GM23338 (cell line): ENCODE data around the gene MIER2. TPM values are rescaled to one million over a fixed set of nuclear protein-coding genes. Genes with fewer than 3 reads are reported as not detected.

Experiments used
- ATAC-seq: fragments of 200-7000 bp; cut with Tn5 transposase; 3 replicates; pipeline ENCODE4 v1.9.1; 2020
- DNase-seq: peaks from one replicate; pipeline ENCODE4 v3.0.0-alpha.2; 2015; ENCODE audit warnings: low spot score
- H2AFZ ChIP-seq: fragments of 200-600 bp; sonication (generic); 2 replicates; pipeline ENCODE4 v1.8.0; 2016; ENCODE audit warnings: antibody characterized with exemption, mild to moderate bottlenecking, moderate library complexity
- H3F3A ChIP-seq: fragments of 200-600 bp; sonication (generic); replicated peaks from 2 replicates; pipeline ENCODE4 v1.8.0; 2017; ENCODE audit warnings: antibody characterized with exemption, mixed run types, low read depth
- H3K27ac ChIP-seq: fragments of 200-600 bp; sonication (generic); 2 replicates; pipeline ENCODE4 v1.6.1; 2016; ENCODE audit warnings: low read depth
- H3K27me3 ChIP-seq: fragments of 200-600 bp; sonication (generic); 2 replicates; pipeline ENCODE4 v1.8.0; 2016; ENCODE audit warnings: mild to moderate bottlenecking, mixed run types, moderate library complexity; ENCODE audit not compliant: insufficient read depth
- H3K36me3 ChIP-seq: fragments of 200-600 bp; sonication (generic); 2 replicates; pipeline ENCODE4 v1.8.0; 2016; ENCODE audit warnings: mild to moderate bottlenecking; ENCODE audit not compliant: insufficient read depth
- H3K4me1 ChIP-seq: fragments of 200-600 bp; sonication (generic); 2 replicates; pipeline ENCODE4 v1.8.0; 2016; ENCODE audit warnings: mild to moderate bottlenecking, moderate library complexity; ENCODE audit not compliant: insufficient read depth
- H3K4me2 ChIP-seq: fragments of 200-600 bp; sonication (generic); 2 replicates; pipeline ENCODE4 v1.7.1; 2017; ENCODE audit warnings: mixed run types
- H3K4me3 ChIP-seq: fragments of 200-600 bp; sonication (generic); 2 replicates; pipeline ENCODE4 v1.6.1; 2016; ENCODE audit warnings: mixed run types
- H3K79me2 ChIP-seq: fragments of 200-600 bp; sonication (generic); replicated peaks from 2 replicates; pipeline ENCODE4 v1.8.0; 2017; ENCODE audit warnings: mild to moderate bottlenecking; ENCODE audit not compliant: insufficient read depth
- H3K9me2 ChIP-seq: fragments of 200-600 bp; sonication (generic); 2 replicates; pipeline ENCODE4 v1.8.0; 2017; ENCODE audit not compliant: insufficient read depth
- H4K20me1 ChIP-seq: fragments of 200-600 bp; sonication (generic); replicated peaks from 2 replicates; pipeline ENCODE4 v1.8.0; 2017; ENCODE audit warnings: mild to moderate bottlenecking; ENCODE audit not compliant: insufficient read depth
- H3K27ac Mint-ChIP-seq: 2 replicates; pipeline ENCODE4 v1.8.0; 2020; ENCODE audit warnings: inconsistent platforms, mild to moderate bottlenecking, moderate library complexity, mixed read lengths
- H3K27me3 Mint-ChIP-seq: 3 replicates; pipeline ENCODE4 v1.8.0; 2022; ENCODE audit warnings: low read depth, mild to moderate bottlenecking, moderate library complexity, mixed read lengths, inconsistent platforms; ENCODE audit not compliant: insufficient read depth, poor library complexity
- H3K36me3 Mint-ChIP-seq: 3 replicates; pipeline ENCODE4 v1.8.0; 2021; ENCODE audit warnings: low read depth, mild to moderate bottlenecking, inconsistent platforms, moderate library complexity, mixed read lengths
- H3K4me1 Mint-ChIP-seq: 3 replicates; pipeline ENCODE4 v1.8.0; 2020; ENCODE audit warnings: mild to moderate bottlenecking, inconsistent platforms, mixed read lengths
- H3K4me3 Mint-ChIP-seq: 3 replicates; pipeline ENCODE4 v1.8.0; 2021; ENCODE audit warnings: moderate library complexity, mild to moderate bottlenecking, inconsistent platforms, mixed read lengths
- H3K9me3 Mint-ChIP-seq: 3 replicates; pipeline ENCODE4 v1.8.0; 2020; ENCODE audit warnings: moderate library complexity, mild to moderate bottlenecking, inconsistent platforms, mixed read lengths
- REST ChIP-seq: IDR thresholded peaks from one replicate; pipeline ENCODE4 v1.6.1; 2018; ENCODE audit warnings: antibody characterized with exemption; ENCODE audit not compliant: unreplicated experiment
- ZNF462 ChIP-seq: fragments of 250-450 bp; sonication (Bioruptor Pico); IDR thresholded peaks from 2 replicates; pipeline ENCODE4 v1.5.0; 2020; ENCODE audit warnings: mild to moderate bottlenecking, moderate library complexity
- polyA plus RNA-seq: library from polyadenylated mRNA; unstranded; fragments of >200 nt; fragmentation: Nextera tagmentation; extraction: Ambion mirVana; gene quantifications from 2 replicates; pipeline ENCODE4 v1.2.1, GENCODE V29; 2016
- total RNA-seq: library from RNA; depleted of rRNA; stranded (reverse); fragments of >200 nt; shearing (Covaris generic); gene quantifications from 2 replicates; pipeline ENCODE4 v1.2.3, GENCODE V29; 2014

The MIER2 gene
- total and polyA plus RNA-seq, 2 experiments from 2014 or later, result 30.2 to 37.9 TPM

- Histone ChIP-seq H3K27ac (no peak overlapping the region), H3F3A (no peaks in the 10 kb centered on the region), H3K9me2 (no peaks in the 10 kb centered on the region), H3K36me3 (peaks cover 24% of the 10 kb centered on the region), H3K4me1 (no peaks in the 10 kb centered on the region), H3K79me2 (peaks cover 52% of the 10 kb centered on the region), H4K20me1 (peaks cover 14% of the 10 kb centered on the region), H3K4me3 (no peak overlapping the region), H2AFZ (no peak overlapping the region), H3K4me2 (no peak overlapping the region), H3K27me3 (no peaks in the 10 kb centered on the region)
- ATAC-seq (no peak), DNase-seq (no peak)
- Mint-ChIP-seq H3K27ac (no peak overlapping the region), H3K4me3 (no peak overlapping the region), H3K9me3 (peaks cover 23% of the 10 kb centered on the region), H3K36me3 (peaks cover 51% of the 10 kb centered on the region), H3K27me3 (peaks cover 3% of the 10 kb centered on the region), H3K4me1 (no peaks in the 10 kb centered on the region)
- TF ChIP-seq ZNF462, result no peak
Measured at GRCh38 chr19:325173-325936, 19.2 kb downstream of the MIER2 start.

- H3K9me2 ChIP-seq, result no peaks in the 10 kb centered on the region
- ATAC-seq, result no peak
- TF ChIP-seq REST, result no peak
Measured at GRCh38 chr19:324716-325115, 19.9 kb downstream of the MIER2 start.

More at GRCh38 chr19:324716-325115, 19.9 kb downstream of the MIER2 start:
- H3K27me3 Mint-ChIP-seq, result peaks cover 3% of the 10 kb centered on the region
- H3K4me3 ChIP-seq, result no peak overlapping the region
- peaks cover 44% of the 10 kb centered on the region for H3K36me3 Mint-ChIP-seq
- H3K79me2 ChIP-seq, result peaks cover 51% of the 10 kb centered on the region
- H3K4me2 ChIP-seq, result no peak overlapping the region
- H3K36me3 ChIP-seq, result peaks cover 24% of the 10 kb centered on the region
- H3K9me3 Mint-ChIP-seq, result peaks cover 28% of the 10 kb centered on the region
- H3K4me1 ChIP-seq, result no peaks in the 10 kb centered on the region
- peaks cover 14% of the 10 kb centered on the region for H4K20me1 ChIP-seq
- no peaks in the 10 kb centered on the region for H3K27me3 ChIP-seq
- no peak overlapping the region for H3K27ac Mint-ChIP-seq
- no peak overlapping the region for H3K27ac ChIP-seq
- no peak overlapping the region for H2AFZ ChIP-seq
- H3K4me1 Mint-ChIP-seq, result no peaks in the 10 kb centered on the region
- H3K4me3 Mint-ChIP-seq, result no peak overlapping the region
- H3F3A ChIP-seq, result no peaks in the 10 kb centered on the region
- no peak for DNase-seq
